ENCODE measurements around the gene EGFL7.
"Not testable (repeated sequence)": the region's sequence is repeated elsewhere in the genome, so short reads cannot be mapped to it uniquely, and the experiment has no call there.

EGFL7 gene

GRCh38 chr9:136698635-136699246 is 36.0 kb downstream of the EGFL7 start:
- DNase-seq (ENCODE audit: extremely low spot score): no peak
- TF ChIP-seq NFRKB (IDR thresholded peaks at IDR 0.05) (no peak), SP1 (IDR thresholded peaks at IDR 0.05) (no peak), FOXK2 (IDR thresholded peaks at IDR 0.05) (no peak), ARNT (IDR thresholded peaks at IDR 0.05) (no peak), TARDBP (IDR thresholded peaks at IDR 0.05) (no peak), PKNOX1 (IDR thresholded peaks at IDR 0.05) (no peak), LEF1 (IDR thresholded peaks at IDR 0.05; ENCODE audit: borderline replicate concordance) (no peak), BHLHE40 (IDR thresholded peaks at IDR 0.05; ENCODE audit: borderline replicate concordance) (no peak), FOXM1 (IDR thresholded peaks at IDR 0.05; ENCODE audit: borderline replicate concordance) (no peak), L3MBTL2 (conservative IDR thresholded peaks at IDR 0.05) (no peak), ELF4 (IDR thresholded peaks at IDR 0.05) (no peak), SUZ12 (IDR thresholded peaks at IDR 0.05) (no peak), FOXA1 (IDR thresholded peaks at IDR 0.05) (no peak), HDGF (IDR thresholded peaks at IDR 0.05; ENCODE audit: borderline replicate concordance) (no peak), ZNF384 (IDR thresholded peaks at IDR 0.05) (no peak), CTBP1 (IDR thresholded peaks at IDR 0.05; ENCODE audit: borderline replicate concordance) (no peak)
- CTCF ChIA-PET: no interaction called here
- POLR2A ChIA-PET: interaction anchor here (1.0 kb wide), 1 partner anchor 29 kb away, joined by 3 read pairs; no protein-coding TSS in a partner anchor

GRCh38 chr9:136700304-136700703 is 37.6 kb downstream of the EGFL7 start:
- ChIA-PET CTCF (no interaction called here), POLR2A (no interaction called here)
- TF ChIP-seq SUZ12 (IDR thresholded peaks at IDR 0.05) (no peak), ELF4 (IDR thresholded peaks at IDR 0.05) (no peak), FOXA1 (IDR thresholded peaks at IDR 0.05) (no peak)
- no peak for DNase-seq (ENCODE audit: extremely low spot score)

GRCh38 chr9:136700959-136701667 is 38.4 kb downstream of the EGFL7 start:
- DNase-seq (ENCODE audit: extremely low spot score): no peak
- no peak for TF ChIP-seq FOXM1 (IDR thresholded peaks at IDR 0.05; ENCODE audit: borderline replicate concordance)
- TF ChIP-seq FOXK2 (IDR thresholded peaks at IDR 0.05): no peak
- no peak for TF ChIP-seq NFRKB (IDR thresholded peaks at IDR 0.05)
- TF ChIP-seq FOXA1 (IDR thresholded peaks at IDR 0.05): no peak
- TF ChIP-seq BHLHE40 (IDR thresholded peaks at IDR 0.05; ENCODE audit: borderline replicate concordance): no peak
- no peak for TF ChIP-seq SUZ12 (IDR thresholded peaks at IDR 0.05)
- no peak for TF ChIP-seq L3MBTL2 (conservative IDR thresholded peaks at IDR 0.05)
- TF ChIP-seq SP1 (IDR thresholded peaks at IDR 0.05): no peak
- CTCF ChIA-PET: no interaction called here
- POLR2A ChIA-PET: no interaction called here

GRCh38 chr9:136701668-136702053 is 38.9 kb downstream of the EGFL7 start:
- no peak for TF ChIP-seq ZNF384 (IDR thresholded peaks at IDR 0.05)
- TF ChIP-seq ARNT (IDR thresholded peaks at IDR 0.05): no peak
- TF ChIP-seq CTBP1 (IDR thresholded peaks at IDR 0.05; ENCODE audit: borderline replicate concordance): no peak
- TF ChIP-seq SUZ12 (IDR thresholded peaks at IDR 0.05): no peak
- TF ChIP-seq PKNOX1 (IDR thresholded peaks at IDR 0.05): no peak
- no peak for TF ChIP-seq BHLHE40 (IDR thresholded peaks at IDR 0.05; ENCODE audit: borderline replicate concordance)
- no peak for TF ChIP-seq NFRKB (IDR thresholded peaks at IDR 0.05)
- TF ChIP-seq HDGF (IDR thresholded peaks at IDR 0.05; ENCODE audit: borderline replicate concordance): no peak
- no peak for TF ChIP-seq FOXA1 (IDR thresholded peaks at IDR 0.05)
- TF ChIP-seq FOXM1 (IDR thresholded peaks at IDR 0.05; ENCODE audit: borderline replicate concordance): no peak
- no peak for TF ChIP-seq L3MBTL2 (conservative IDR thresholded peaks at IDR 0.05)
- TF ChIP-seq FOXK2 (IDR thresholded peaks at IDR 0.05): no peak
- TF ChIP-seq SP1 (IDR thresholded peaks at IDR 0.05): no peak
- no peak for TF ChIP-seq LEF1 (IDR thresholded peaks at IDR 0.05; ENCODE audit: borderline replicate concordance)
- TF ChIP-seq ELF4 (IDR thresholded peaks at IDR 0.05): no peak
- no peak for TF ChIP-seq TARDBP (IDR thresholded peaks at IDR 0.05)
- no peak for DNase-seq (ENCODE audit: extremely low spot score)
- ChIA-PET POLR2A (no interaction called here), CTCF (no interaction called here)

- TF ChIP-seq PKNOX1 (IDR thresholded peaks at IDR 0.05) (no peak), L3MBTL2 (conservative IDR thresholded peaks at IDR 0.05) (no peak), FOXK2 (IDR thresholded peaks at IDR 0.05) (no peak), BHLHE40 (IDR thresholded peaks at IDR 0.05; ENCODE audit: borderline replicate concordance) (no peak), SP1 (IDR thresholded peaks at IDR 0.05) (no peak), ELF4 (IDR thresholded peaks at IDR 0.05) (no peak)
- CTCF ChIA-PET: no interaction called here
- POLR2A ChIA-PET: interaction anchor here (0.8 kb wide), 1 partner anchor 13 kb away, joined by 3 read pairs; no protein-coding TSS in a partner anchor
- DNase-seq (ENCODE audit: extremely low spot score): no peak
Measured at GRCh38 chr9:136703276-136703860, 40.7 kb downstream of the EGFL7 start.

GRCh38 chr9:136704741-136705140 is 42.0 kb downstream of the EGFL7 start:
- not testable (repeated sequence) for DNase-seq (ENCODE audit: extremely low spot score)

More at GRCh38 chr9:136704741-136705140, 42.0 kb downstream of the EGFL7 start:
- CTCF ChIA-PET: interaction anchor here (0.7 kb wide), 1 partner anchor 219 kb away, joined by 5 read pairs; no protein-coding TSS in a partner anchor
- POLR2A ChIA-PET: not testable (repeated sequence)

Measured in HEK293T (cell line).